ENCODE results near the gene HDAC4. TPM values are rescaled to one million over a fixed set of nuclear protein-coding genes. Genes with fewer than 3 reads are reported as not detected.

Gene HDAC4
- total RNA-seq, 1 donor, result 28.3 TPM

DNA sequence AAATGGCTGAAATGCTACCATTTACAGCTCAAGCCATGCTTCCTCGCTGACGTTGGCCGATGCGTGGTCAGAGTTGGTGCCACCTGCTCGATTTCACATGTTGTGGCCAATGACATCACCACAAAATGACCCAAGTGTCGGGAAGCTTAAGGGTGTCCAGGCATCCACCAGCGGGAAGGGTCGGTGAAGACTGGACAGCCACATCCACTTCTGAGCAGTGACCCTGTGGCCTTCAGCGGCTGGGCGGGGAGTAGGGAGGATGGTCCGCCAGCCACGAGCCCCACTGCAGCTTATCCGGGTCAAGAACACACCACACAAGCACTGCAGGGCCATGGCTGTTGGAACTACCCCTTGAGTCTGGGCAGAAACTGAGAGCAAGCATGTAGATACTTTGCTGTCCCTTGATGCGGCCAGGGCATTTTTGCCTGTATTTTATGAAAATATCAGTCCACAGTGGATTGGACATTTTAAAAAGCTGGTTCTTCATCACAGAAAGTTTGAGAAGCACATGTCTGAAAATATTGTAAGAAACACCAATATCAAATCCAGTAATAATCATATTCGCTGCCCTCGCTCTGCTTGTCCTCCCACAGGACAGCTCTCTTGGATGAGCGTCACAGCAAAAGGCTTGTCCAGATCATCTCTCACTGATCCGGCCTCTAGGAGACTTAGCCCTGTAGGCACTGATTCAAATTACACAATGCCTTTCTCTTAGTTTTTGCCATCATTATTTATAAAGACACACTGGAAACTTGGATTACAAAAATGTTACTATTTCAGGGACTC lies 379.0 kb downstream of the HDAC4 start:
- DNase-seq (ENCODE audit: low read depth), result no peak
- no peak overlapping the region for H3K4me3 ChIP-seq (ENCODE audit: low read depth, low read length)
- TF ChIP-seq, protein P1, sequence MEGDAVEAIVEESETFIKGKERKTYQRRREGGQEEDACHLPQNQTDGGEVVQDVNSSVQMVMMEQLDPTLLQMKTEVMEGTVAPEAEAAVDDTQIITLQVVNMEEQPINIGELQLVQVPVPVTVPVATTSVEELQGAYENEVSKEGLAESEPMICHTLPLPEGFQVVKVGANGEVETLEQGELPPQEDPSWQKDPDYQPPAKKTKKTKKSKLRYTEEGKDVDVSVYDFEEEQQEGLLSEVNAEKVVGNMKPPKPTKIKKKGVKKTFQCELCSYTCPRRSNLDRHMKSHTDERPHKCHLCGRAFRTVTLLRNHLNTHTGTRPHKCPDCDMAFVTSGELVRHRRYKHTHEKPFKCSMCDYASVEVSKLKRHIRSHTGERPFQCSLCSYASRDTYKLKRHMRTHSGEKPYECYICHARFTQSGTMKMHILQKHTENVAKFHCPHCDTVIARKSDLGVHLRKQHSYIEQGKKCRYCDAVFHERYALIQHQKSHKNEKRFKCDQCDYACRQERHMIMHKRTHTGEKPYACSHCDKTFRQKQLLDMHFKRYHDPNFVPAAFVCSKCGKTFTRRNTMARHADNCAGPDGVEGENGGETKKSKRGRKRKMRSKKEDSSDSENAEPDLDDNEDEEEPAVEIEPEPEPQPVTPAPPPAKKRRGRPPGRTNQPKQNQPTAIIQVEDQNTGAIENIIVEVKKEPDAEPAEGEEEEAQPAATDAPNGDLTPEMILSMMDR (IDR thresholded peaks at IDR 0.05; ENCODE audit: insufficient read depth, low read length), result no peak

DNA sequence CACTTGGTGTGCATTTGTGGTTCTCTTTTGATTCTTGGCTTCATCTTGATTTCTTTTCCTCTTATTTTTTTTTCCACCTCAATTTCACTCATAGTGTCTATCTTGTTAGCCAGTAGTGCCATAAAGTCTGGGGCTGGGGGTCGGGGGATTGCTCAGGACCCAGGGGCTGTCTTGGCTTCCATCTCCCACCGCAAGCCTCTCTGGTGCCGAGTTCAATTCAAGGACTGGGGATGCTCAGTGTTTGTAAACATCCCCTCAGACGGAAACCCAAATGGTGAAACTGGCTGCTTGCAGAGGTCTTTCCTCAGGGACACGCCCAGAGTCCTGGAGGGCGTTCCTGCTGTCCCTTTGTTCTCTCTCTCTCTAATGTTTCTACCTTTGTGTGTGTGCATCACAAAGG lies 379.6 kb downstream of the HDAC4 start:
- no peak for DNase-seq (ENCODE audit: low read depth)
- TF ChIP-seq, protein P1 (IDR thresholded peaks at IDR 0.05; ENCODE audit: insufficient read depth, low read length), result no peak
- no peak overlapping the region for H3K4me3 ChIP-seq (ENCODE audit: low read depth, low read length)

DNA sequence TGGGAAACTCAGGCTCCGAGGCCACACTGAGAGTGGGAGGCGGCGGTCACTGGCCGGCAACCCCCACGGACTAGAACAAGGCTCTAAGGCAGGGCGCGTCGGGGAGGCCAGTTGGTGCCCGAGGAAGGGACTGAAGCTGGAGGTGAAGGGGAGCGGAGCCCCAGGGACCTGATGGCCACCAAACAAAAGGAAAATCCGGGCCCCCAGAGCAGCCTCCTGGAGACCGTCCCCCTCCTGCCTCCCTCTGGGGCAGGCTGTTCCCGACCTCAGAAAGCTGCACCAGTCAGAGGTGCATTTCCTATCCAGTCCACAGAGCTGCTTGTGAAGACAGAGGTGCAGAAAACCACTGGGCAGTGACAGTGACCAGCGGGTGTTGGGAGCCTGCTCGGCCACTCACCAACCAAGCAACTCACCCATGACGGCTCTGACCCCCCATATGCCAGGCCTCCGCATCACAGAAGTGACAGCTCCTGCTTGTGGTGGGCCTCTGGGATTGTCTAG lies 380.2 kb downstream of the HDAC4 start:
- DNase-seq (ENCODE audit: low read depth), result no peak
- TF ChIP-seq, protein P1 (IDR thresholded peaks at IDR 0.05; ENCODE audit: insufficient read depth, low read length), result no peak

DNA sequence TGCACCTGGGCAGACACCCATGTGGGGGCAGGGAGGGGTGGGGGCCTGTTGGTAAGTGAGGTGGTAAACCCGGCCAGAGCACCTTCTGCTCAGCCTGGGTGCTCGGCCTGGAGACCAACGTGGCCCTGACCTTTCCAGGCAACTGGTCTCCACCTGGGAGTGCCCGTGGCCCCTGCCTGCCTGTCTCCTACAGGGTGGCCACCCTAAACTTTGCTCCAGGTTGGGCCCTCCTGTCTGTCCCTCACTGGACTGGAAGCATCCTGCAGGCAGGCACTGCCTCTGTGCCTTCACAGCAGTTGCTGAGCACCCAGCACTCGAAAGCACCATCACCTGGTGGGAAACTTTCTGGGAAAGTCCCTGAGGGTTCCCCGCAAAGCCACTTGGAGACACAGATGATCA lies 381.6 kb downstream of the HDAC4 start:
- TF ChIP-seq, protein P1 (IDR thresholded peaks at IDR 0.05; ENCODE audit: insufficient read depth, low read length), result no peak
- no peak for DNase-seq (ENCODE audit: low read depth)
- H3K4me3 ChIP-seq (ENCODE audit: low read depth, low read length), result no peak overlapping the region

More for the DNA sequence above, 380.2 kb downstream of the HDAC4 start:
- H3K4me3 ChIP-seq (ENCODE audit: low read depth, low read length), result no peak overlapping the region

DNA sequence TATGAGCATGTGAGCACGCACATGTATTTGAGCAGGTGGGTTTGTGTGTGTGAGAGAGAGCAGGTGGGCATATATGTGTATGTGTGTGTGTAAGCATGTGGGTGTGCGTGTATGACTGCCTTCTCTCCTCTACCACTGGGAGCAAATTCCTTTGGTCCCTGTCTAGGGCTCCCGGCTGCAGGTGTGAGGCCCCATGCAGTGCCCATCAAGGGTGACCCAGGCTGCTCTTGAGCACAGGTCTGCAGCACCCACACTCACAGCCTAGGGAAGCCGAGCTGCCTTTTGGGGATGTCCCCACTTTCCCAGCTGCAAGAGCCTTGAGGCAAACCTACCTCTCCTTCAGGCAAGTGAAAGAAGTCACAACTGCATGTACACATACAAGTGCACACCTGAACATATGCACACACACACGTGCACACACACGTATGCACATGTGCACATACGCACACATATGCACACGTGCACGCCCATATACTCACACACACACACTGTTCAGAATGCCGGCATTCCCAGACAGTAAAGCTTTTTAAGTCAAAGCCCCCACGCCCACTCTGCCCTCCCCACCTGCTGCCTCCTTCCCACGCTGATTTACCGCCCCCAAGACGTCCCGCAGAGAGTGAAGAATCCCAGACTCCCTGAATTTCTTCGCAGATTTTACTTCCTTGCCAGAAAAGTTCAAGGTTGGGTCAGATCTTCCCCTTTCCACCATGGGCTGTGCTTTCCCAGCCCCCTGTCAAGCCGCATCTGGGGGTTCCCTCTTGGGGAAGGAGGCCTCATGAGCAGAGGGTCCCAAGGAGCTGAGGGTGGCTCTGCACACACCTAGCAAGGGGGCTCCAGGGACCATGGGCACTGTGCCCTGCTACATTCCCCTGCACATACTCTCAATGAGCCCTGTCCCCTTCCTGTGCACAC lies 382.3 kb downstream of the HDAC4 start:
- H3K4me3 ChIP-seq (ENCODE audit: low read depth, low read length), result no peak overlapping the region

DNA sequence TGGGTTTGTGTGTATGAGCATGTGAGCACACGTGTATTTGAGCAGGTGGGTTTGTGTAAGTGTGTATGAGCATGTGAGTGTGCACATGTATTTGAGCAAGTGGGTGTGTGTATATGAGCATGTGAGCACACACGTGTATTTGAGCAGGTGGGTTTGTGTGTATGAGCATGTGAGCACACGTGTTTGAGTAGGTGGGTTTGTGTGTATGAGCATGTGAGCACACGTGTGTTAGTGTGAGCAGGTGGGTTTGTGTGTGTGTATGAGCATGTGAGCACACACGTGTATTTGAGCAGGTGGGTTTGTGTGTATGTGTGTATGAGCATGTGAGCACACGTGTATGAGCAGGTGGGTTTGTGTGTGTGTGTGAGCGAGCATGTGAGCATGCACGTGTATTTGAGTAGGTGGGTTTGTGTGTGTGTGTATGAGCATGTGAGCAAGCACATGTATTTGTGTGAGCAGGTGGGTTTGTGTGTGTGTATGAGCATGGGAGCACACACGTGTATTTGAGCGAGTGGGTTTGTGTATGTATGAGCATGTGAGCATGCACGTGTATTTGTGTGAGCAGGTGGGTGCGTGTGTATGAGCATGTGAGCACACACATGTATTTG lies 383.2 kb downstream of the HDAC4 start:
- no peak for DNase-seq (ENCODE audit: low read depth)
- H3K4me3 ChIP-seq (ENCODE audit: low read depth, low read length), result no peak overlapping the region
- TF ChIP-seq, protein P1 (IDR thresholded peaks at IDR 0.05; ENCODE audit: insufficient read depth, low read length), result no peak

More for the DNA sequence above, 382.3 kb downstream of the HDAC4 start:
- DNase-seq (ENCODE audit: low read depth), result no peak
- TF ChIP-seq, protein P1 (IDR thresholded peaks at IDR 0.05; ENCODE audit: insufficient read depth, low read length), result no peak

Measured in fibroblast of the aortic adventitia (primary cell).